Testis (tissue), 2 donors: ENCODE data around the gene PDE4B.
"Not testable (repeated sequence)": the region's sequence is repeated elsewhere in the genome, so short reads cannot be mapped to it uniquely, and the experiment has no call there.

Experiments used
- CTCF ChIP-seq, 3 experiments: fragments of 450-650 bp in 2 of 3; fragments of 200-600 bp in 1 of 3; sonication (generic) in 1 of 3; IDR thresholded peaks; one replicate each; pipeline ENCODE4 v1.5.1; 2016 to 2019; ENCODE audit warnings: antibody characterized with exemption in 3 of 3, mild to moderate bottlenecking in 2 of 3, moderate library complexity in 1 of 3
- POLR2A ChIP-seq: fragments of 450-650 bp; IDR thresholded peaks from one replicate; pipeline ENCODE4 v1.6.1; 2017; ENCODE audit warnings: antibody characterized with exemption, mild to moderate bottlenecking, moderate library complexity

DNA sequence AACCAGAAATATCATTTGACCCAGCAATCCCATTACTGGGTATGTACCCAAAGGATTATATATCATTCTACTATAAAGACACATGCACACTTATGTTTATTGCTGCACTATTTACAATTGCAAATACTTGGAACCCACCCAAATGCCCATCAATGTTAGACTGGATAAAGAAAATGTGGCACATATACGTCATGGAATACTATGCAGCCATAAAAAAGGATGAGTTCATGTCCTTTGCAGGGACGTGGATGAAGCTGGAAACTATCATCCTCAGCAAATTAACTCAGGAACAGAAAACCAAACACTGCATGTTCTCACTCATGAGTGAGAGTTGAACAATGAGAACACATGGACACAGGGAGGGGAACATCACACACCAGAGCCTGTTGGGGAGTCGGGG, 85.6 kb downstream of the PDE4B start:
- TF ChIP-seq CTCF (IDR thresholded peaks at IDR 0.05); POLR2A: not testable (repeated sequence)
